H9 (cell line): ENCODE measurements around the gene R3HCC1L. TPM values are rescaled to one million over a fixed set of nuclear protein-coding genes. Genes with fewer than 3 reads are reported as not detected.

Source experiments
- DNase-seq: peaks from one replicate; pipeline ENCODE4 v3.0.0-alpha.2; 2017
- H2AFZ ChIP-seq: one replicate; pipeline ENCODE4 v1.6.1; 2013; ENCODE audit warnings: mild to moderate bottlenecking, low read length, control low read depth, moderate library complexity
- H2AK5ac ChIP-seq: 2 replicates; pipeline ENCODE4 v1.6.1; 2013; ENCODE audit warnings: low read length, control low read depth, mixed read lengths; ENCODE audit not compliant: insufficient read length
- H2BK120ac ChIP-seq: one replicate; pipeline ENCODE4 v1.6.1; 2013; ENCODE audit warnings: low read depth, mild to moderate bottlenecking, low read length, control low read depth, inconsistent platforms; ENCODE audit not compliant: poor library complexity, severe bottlenecking
- H2BK12ac ChIP-seq: 2 replicates; pipeline ENCODE4 v1.6.1; 2013; ENCODE audit warnings: low read length, control low read depth, mixed read lengths, low read depth; ENCODE audit not compliant: insufficient read length
- H2BK15ac ChIP-seq: 2 replicates; pipeline ENCODE4 v1.6.1; 2013; ENCODE audit warnings: low read depth, low read length, control low read depth
- H2BK20ac ChIP-seq: one replicate; pipeline ENCODE4 v1.6.1; 2013; ENCODE audit warnings: low read depth, mild to moderate bottlenecking, low read length, control low read depth, inconsistent platforms; ENCODE audit not compliant: poor library complexity, severe bottlenecking
- H2BK5ac ChIP-seq: 2 replicates; pipeline ENCODE4 v1.6.1; 2013; ENCODE audit warnings: low read length, control low read depth, mixed read lengths; ENCODE audit not compliant: insufficient read length
- H3K14ac ChIP-seq: 2 replicates; pipeline ENCODE4 v1.6.1; 2013; ENCODE audit warnings: low read length, control low read depth; ENCODE audit not compliant: insufficient read depth
- H3K18ac ChIP-seq: 2 replicates; pipeline ENCODE4 v1.6.1; 2013; ENCODE audit warnings: low read depth, mild to moderate bottlenecking, mixed read lengths, low read length, control low read depth; ENCODE audit not compliant: insufficient read length
- H3K23ac ChIP-seq: 2 replicates; pipeline ENCODE4 v1.6.1; 2013; ENCODE audit warnings: low read length, control low read depth, mixed read lengths, low read depth; ENCODE audit not compliant: insufficient read length
- H3K23me2 ChIP-seq: 2 replicates; pipeline ENCODE4 v1.6.1; 2013; ENCODE audit warnings: low read depth, mild to moderate bottlenecking, mixed read lengths, low read length, control low read depth; ENCODE audit not compliant: insufficient read length, poor library complexity, severe bottlenecking
- H3K27ac ChIP-seq: 2 replicates; pipeline ENCODE4 v1.5.1; 2013; ENCODE audit warnings: low read length, control low read depth, mixed read lengths, low read depth; ENCODE audit not compliant: insufficient read length
- H3K27me3 ChIP-seq: 2 replicates; pipeline ENCODE4 v1.6.1; 2013; ENCODE audit warnings: low read length, control low read depth, inconsistent platforms; ENCODE audit not compliant: insufficient read depth
- H3K4ac ChIP-seq: 2 replicates; pipeline ENCODE4 v1.6.1; 2013; ENCODE audit warnings: low read depth, mild to moderate bottlenecking, control low read depth, inconsistent platforms, low read length, moderate library complexity
- H3K4me1 ChIP-seq: 2 replicates; pipeline ENCODE4 v1.6.1; 2013; ENCODE audit warnings: low read length, control low read depth, inconsistent platforms; ENCODE audit not compliant: insufficient read depth
- H3K4me2 ChIP-seq: 2 replicates; pipeline ENCODE4 v1.6.1; 2013; ENCODE audit warnings: low read length, control low read depth, mixed read lengths; ENCODE audit not compliant: insufficient read length, insufficient read depth
- H3K56ac ChIP-seq: 2 replicates; pipeline ENCODE4 v1.6.1; 2013; ENCODE audit warnings: low read depth, mild to moderate bottlenecking, mixed read lengths, low read length, control low read depth; ENCODE audit not compliant: insufficient read length
- H3K79me1 ChIP-seq: 2 replicates; pipeline ENCODE4 v1.6.1; 2013; ENCODE audit warnings: low read depth, mild to moderate bottlenecking, moderate library complexity, low read length, control low read depth, inconsistent platforms; ENCODE audit not compliant: insufficient read depth, poor library complexity, severe bottlenecking
- H3K79me2 ChIP-seq: 2 replicates; pipeline ENCODE4 v1.6.1; 2013; ENCODE audit warnings: low read length, control low read depth, inconsistent platforms; ENCODE audit not compliant: insufficient read depth
- H3K9ac ChIP-seq: 2 replicates; pipeline ENCODE4 v1.6.1; 2013; ENCODE audit warnings: low read length, control low read depth, mixed read lengths; ENCODE audit not compliant: insufficient read length; ENCODE audit errors: extremely low read depth
- H3K9me3 ChIP-seq: one replicate; pipeline ENCODE4 v1.6.1; 2013; ENCODE audit warnings: low read depth, low read length, inconsistent platforms; ENCODE audit not compliant: control insufficient read depth
- H3T11ph ChIP-seq: one replicate; pipeline ENCODE4 v1.6.1; 2013; ENCODE audit warnings: mild to moderate bottlenecking, low read length, control low read depth, inconsistent platforms
- H4K20me1 ChIP-seq: one replicate; pipeline ENCODE4 v1.6.1; 2013; ENCODE audit not compliant: control insufficient read depth, insufficient read length, insufficient read depth
- H4K5ac ChIP-seq: 2 replicates; pipeline ENCODE4 v1.6.1; 2013; ENCODE audit warnings: low read depth, mild to moderate bottlenecking, mixed read lengths, low read length, control low read depth; ENCODE audit not compliant: insufficient read length
- H4K8ac ChIP-seq: replicated peaks from 2 replicates; pipeline ENCODE4 v1.6.1; 2013; ENCODE audit warnings: low read length, control low read depth, mixed read lengths, low read depth; ENCODE audit not compliant: insufficient read length
- H4K91ac ChIP-seq: 2 replicates; pipeline ENCODE4 v1.6.1; 2013; ENCODE audit warnings: low read depth, mild to moderate bottlenecking, moderate library complexity, mixed read lengths, low read length, control low read depth; ENCODE audit not compliant: insufficient read length
- H3K27ac Mint-ChIP-seq, 3 experiments: 2 replicates in 2 of 3; 3 replicates in 1 of 3; pipeline ENCODE4 v1.8.0; 2020 to 2021; ENCODE audit warnings: mixed read lengths in 3 of 3, mild to moderate bottlenecking in 1 of 3, moderate library complexity in 1 of 3
- H3K27me3 Mint-ChIP-seq: 2 replicates; pipeline ENCODE4 v1.8.0; 2021; ENCODE audit warnings: low read depth, mild to moderate bottlenecking, moderate library complexity, mixed read lengths
- H3K36me3 Mint-ChIP-seq, 3 experiments: 2 replicates in 2 of 3; 3 replicates in 1 of 3; pipeline ENCODE4 v1.8.0; 2020 to 2021; ENCODE audit warnings: low read depth in 3 of 3, mixed read lengths in 3 of 3; ENCODE audit not compliant: insufficient read depth in 1 of 3
- H3K4me1 Mint-ChIP-seq, 2 experiments: 2 replicates each; pipeline ENCODE4 v1.8.0; 2020; ENCODE audit warnings: mixed read lengths in 2 of 2
- H3K4me3 Mint-ChIP-seq, 2 experiments: 2 replicates in 1 of 2; 3 replicates in 1 of 2; pipeline ENCODE4 v1.8.0; 2020 to 2021; ENCODE audit warnings: mild to moderate bottlenecking in 2 of 2, mixed read lengths in 2 of 2, moderate library complexity in 1 of 2
- H3K9me3 Mint-ChIP-seq, 2 experiments: 2 replicates in 1 of 2; 3 replicates in 1 of 2; pipeline ENCODE4 v1.8.0; 2020; ENCODE audit warnings: mild to moderate bottlenecking in 2 of 2, mixed read lengths in 2 of 2, moderate library complexity in 1 of 2
- CTCF ChIP-seq: fragments of 200-600 bp; sonication (generic); conservative IDR thresholded peaks from 3 replicates; pipeline ENCODE4 v1.8.0; 2021; ENCODE audit warnings: antibody characterized with exemption, mild to moderate bottlenecking
- WGBS: extraction: QIAGEN DNeasy Blood & Tissue Kit; methylation state at CpG from one replicate; pipeline ENCODE4 v1.1.7; 2013; ENCODE audit warnings: missing lambda C conversion rate, low lambda C conversion rate, mixed read lengths; ENCODE audit not compliant: insufficient read length; ENCODE audit errors: extremely low coverage; 5-methylcytosine and 5-hydroxymethylcytosine counted together
- total RNA-seq: library from RNA; stranded (reverse); gene quantifications from 2 replicates; pipeline ENCODE4 v1.2.1, GENCODE V29; 2021

R3HCC1L gene
- total RNA-seq, 1 experiment from 2014 or later: 18.5 TPM

- Histone ChIP-seq H2BK5ac (no peak overlapping the region), H2BK15ac (no peak overlapping the region), H3T11ph (no peak overlapping the region), H3K18ac (no peak overlapping the region), H4K8ac (no peak overlapping the region), H4K91ac (no peak overlapping the region), H3K9me3 (no peaks in the 10 kb centered on the region), H3K56ac (no peak overlapping the region), H3K79me1 (no peaks in the 10 kb centered on the region), H3K23ac (no peak overlapping the region), H2AFZ (no peak overlapping the region), H3K4ac (no peak overlapping the region), H3K23me2 (no peaks in the 10 kb centered on the region), H3K14ac (no peak overlapping the region; the same call in 1 of the 2 replicates), H4K20me1 (no peaks in the 10 kb centered on the region), H3K4me2 (no peak overlapping the region), H3K27ac (no peak overlapping the region), H2AK5ac (no peak overlapping the region), H3K27me3 (no peaks in the 10 kb centered on the region), H2BK20ac (no peak overlapping the region), H4K5ac (no peak overlapping the region), H3K4me1 (no peaks in the 10 kb centered on the region), H3K79me2 (no peaks in the 10 kb centered on the region), H2BK120ac (no peak overlapping the region), H3K9ac (no peak overlapping the region), H2BK12ac (no peak overlapping the region)
- peaks cover 1% of the 10 kb centered on the region in 2 experiments; a peak in 3 of 4 replicates for H3K4me1 Mint-ChIP-seq
- TF ChIP-seq CTCF: no peak
- H3K27me3 Mint-ChIP-seq: peaks cover 2% of the 10 kb centered on the region; the same call in 1 of the 2 replicates
- no peak for DNase-seq
- H3K36me3 Mint-ChIP-seq: peaks cover 0 to 4% (median 0%) of the 10 kb centered on the region in 3 experiments; a peak in 1 of 7 replicates
- no peaks in the 10 kb centered on the region for H3K9me3 Mint-ChIP-seq
- whole genome bisulfite sequencing: no CpG with 5 or more reads among the region's 14 CpGs
- H3K4me3 Mint-ChIP-seq: no peak overlapping the region
- H3K27ac Mint-ChIP-seq: no peak overlapping the region; a peak in 1 of 7 replicates
Measured at GRCh38 chr10:98260752-98261151, 126.3 kb downstream of the R3HCC1L start.
